MCF 10A (cell line): ENCODE data around the gene SCD5. TPM values are rescaled to one million over a fixed set of nuclear protein-coding genes. Genes with fewer than 3 reads are reported as not detected.

Experiments
- BruUV-seq: library from RNA; stranded (reverse); fragments of 400-500 nt; replicated peaks from 2 replicates; lab custom pipeline; 2021; lab: Mats Ljungman, UMichigan
- CTCF ChIA-PET: fragments of 300-600 bp; sonication (Branson Sonifier 250); formaldehyde crosslinking; extraction: SDS; loops from one replicate; lab custom pipeline; 2021; ENCODE audit warnings: antibody characterized with exemption, inconsistent platforms; lab: Yijun Ruan, JAX
- POLR2A ChIA-PET: fragments of 300-600, 350-650 bp; sonication (Branson Sonifier 250); formaldehyde crosslinking; extraction: SDS; loops from one replicate; lab custom pipeline; 2020; ENCODE audit warnings: antibody characterized with exemption, inconsistent platforms; lab: Yijun Ruan, JAX
- DNase-seq: peaks from one replicate; pipeline ENCODE4 v3.0.0-alpha.2; 2018; ENCODE audit not compliant: unreplicated experiment
- H3K27ac Mint-ChIP-seq: one replicate; pipeline ENCODE4 v1.8.0; 2022; ENCODE audit warnings: mild to moderate bottlenecking, low read depth, mixed read lengths; ENCODE audit not compliant: unreplicated experiment
- H3K27me3 Mint-ChIP-seq: one replicate; pipeline ENCODE4 v1.8.0; 2022; ENCODE audit warnings: mixed read lengths; ENCODE audit not compliant: insufficient read depth, unreplicated experiment
- H3K36me3 Mint-ChIP-seq: one replicate; pipeline ENCODE4 v1.8.0; 2022; ENCODE audit warnings: mild to moderate bottlenecking, moderate library complexity, mixed read lengths; ENCODE audit not compliant: insufficient read depth, unreplicated experiment
- H3K4me1 Mint-ChIP-seq: one replicate; pipeline ENCODE4 v1.8.0; 2022; ENCODE audit warnings: mixed read lengths; ENCODE audit not compliant: insufficient read depth, unreplicated experiment
- H3K4me3 Mint-ChIP-seq: one replicate; pipeline ENCODE4 v1.8.0; 2022; ENCODE audit warnings: mild to moderate bottlenecking, moderate library complexity, mixed read lengths; ENCODE audit not compliant: unreplicated experiment
- H3K9me3 Mint-ChIP-seq: one replicate; pipeline ENCODE4 v1.8.0; 2022; ENCODE audit warnings: mixed read lengths; ENCODE audit not compliant: unreplicated experiment
- intact Hi-C: fragments of 100-400 bp; cut with micrococcal nuclease; formaldehyde crosslinking; loops from 2 replicates; pipeline ENCODE4 v1.14.1; 2022
- total RNA-seq: library from RNA; stranded (reverse); gene quantifications from 2 replicates; pipeline ENCODE4 v1.2.3, GENCODE V29; 2022
- TF ChIP-seq, protein P1 (sequence below): fragments of 200-600 bp; IDR thresholded peaks from one replicate; pipeline ENCODE4 v1.8.0; 2022; ENCODE audit warnings: antibody characterized with exemption, mild to moderate bottlenecking; ENCODE audit not compliant: unreplicated experiment

Gene SCD5
- total RNA-seq, 1 experiment from 2014 or later, result 3.6 TPM

DNA sequence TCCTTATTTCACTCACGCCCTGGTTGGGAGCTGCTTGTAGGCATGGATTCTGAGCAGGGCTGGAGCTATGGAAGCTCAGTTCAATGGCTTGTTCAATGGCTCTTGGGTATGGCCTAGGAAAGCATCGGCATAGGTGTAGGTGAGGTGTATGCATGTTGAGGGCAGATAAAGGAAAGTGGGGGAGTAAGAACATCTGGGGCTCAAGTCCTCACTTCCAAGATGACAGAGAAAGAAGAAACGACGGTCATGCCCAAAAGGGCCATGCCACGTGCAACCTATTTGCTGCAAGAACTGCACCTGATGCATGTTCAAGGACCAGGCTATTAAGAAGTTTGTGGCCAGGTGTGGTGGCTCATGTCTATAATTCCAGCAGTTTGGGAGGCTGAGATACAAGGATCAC lies 23.4 kb downstream of the SCD5 start:
- no peaks in the 10 kb centered on the region for H3K9me3 Mint-ChIP-seq
- ChIA-PET POLR2A (no interaction called here), CTCF (interaction anchor here (1.3 to 2.0 kb wide), 3 partner anchors 25 to 54 kb away, joined by 3 to 7 read pairs (median 6); no protein-coding TSS in a partner anchor)
- no peak overlapping the region for H3K4me3 Mint-ChIP-seq
- H3K4me1 Mint-ChIP-seq, result peaks cover 2% of the 10 kb centered on the region
- TF ChIP-seq, protein P1, sequence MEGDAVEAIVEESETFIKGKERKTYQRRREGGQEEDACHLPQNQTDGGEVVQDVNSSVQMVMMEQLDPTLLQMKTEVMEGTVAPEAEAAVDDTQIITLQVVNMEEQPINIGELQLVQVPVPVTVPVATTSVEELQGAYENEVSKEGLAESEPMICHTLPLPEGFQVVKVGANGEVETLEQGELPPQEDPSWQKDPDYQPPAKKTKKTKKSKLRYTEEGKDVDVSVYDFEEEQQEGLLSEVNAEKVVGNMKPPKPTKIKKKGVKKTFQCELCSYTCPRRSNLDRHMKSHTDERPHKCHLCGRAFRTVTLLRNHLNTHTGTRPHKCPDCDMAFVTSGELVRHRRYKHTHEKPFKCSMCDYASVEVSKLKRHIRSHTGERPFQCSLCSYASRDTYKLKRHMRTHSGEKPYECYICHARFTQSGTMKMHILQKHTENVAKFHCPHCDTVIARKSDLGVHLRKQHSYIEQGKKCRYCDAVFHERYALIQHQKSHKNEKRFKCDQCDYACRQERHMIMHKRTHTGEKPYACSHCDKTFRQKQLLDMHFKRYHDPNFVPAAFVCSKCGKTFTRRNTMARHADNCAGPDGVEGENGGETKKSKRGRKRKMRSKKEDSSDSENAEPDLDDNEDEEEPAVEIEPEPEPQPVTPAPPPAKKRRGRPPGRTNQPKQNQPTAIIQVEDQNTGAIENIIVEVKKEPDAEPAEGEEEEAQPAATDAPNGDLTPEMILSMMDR, result no peak
- no peak overlapping the region for H3K27ac Mint-ChIP-seq
- intact Hi-C loops, result no loop called here
- DNase-seq, result no peak
- no peaks in the 10 kb centered on the region for H3K27me3 Mint-ChIP-seq
- no TSS peak for BruUV-seq
- H3K36me3 Mint-ChIP-seq, result no peaks in the 10 kb centered on the region

DNA sequence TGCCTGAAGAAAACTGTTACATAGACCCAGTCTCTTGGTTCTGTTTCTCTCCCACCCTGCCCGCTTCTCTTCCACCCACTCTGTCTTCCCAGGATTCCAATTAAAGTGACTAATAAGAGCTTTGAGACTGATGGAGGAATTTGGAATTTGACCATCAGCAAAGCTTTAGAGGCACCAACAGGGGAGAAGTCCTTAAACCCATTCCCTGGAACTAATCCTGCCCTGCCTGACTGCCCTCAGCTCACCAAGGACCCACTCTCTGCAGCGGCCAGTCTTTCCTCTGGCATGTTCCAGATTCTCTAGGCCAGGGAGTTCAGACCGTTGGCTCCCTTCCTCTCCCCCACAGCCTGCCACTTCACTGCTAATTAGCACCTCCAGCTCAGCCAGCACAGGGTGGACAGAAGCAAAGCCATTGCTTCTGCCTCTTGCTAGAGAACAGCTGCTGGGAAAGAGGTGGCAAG lies 23.9 kb downstream of the SCD5 start:
- TF ChIP-seq, protein P1, result no peak
- H3K36me3 Mint-ChIP-seq, result no peaks in the 10 kb centered on the region
- H3K4me1 Mint-ChIP-seq, result no peaks in the 10 kb centered on the region
- ChIA-PET CTCF (interaction anchor here (1.9 kb wide), 1 partner anchor 25 kb away, joined by 7 read pairs; no protein-coding TSS in a partner anchor), POLR2A (no interaction called here)
- H3K9me3 Mint-ChIP-seq, result no peaks in the 10 kb centered on the region
- BruUV-seq, result no TSS peak
- no peaks in the 10 kb centered on the region for H3K27me3 Mint-ChIP-seq
- no peak overlapping the region for H3K4me3 Mint-ChIP-seq
- DNase-seq, result no peak
- no peak overlapping the region for H3K27ac Mint-ChIP-seq
- intact Hi-C loops, result no loop called here

DNA sequence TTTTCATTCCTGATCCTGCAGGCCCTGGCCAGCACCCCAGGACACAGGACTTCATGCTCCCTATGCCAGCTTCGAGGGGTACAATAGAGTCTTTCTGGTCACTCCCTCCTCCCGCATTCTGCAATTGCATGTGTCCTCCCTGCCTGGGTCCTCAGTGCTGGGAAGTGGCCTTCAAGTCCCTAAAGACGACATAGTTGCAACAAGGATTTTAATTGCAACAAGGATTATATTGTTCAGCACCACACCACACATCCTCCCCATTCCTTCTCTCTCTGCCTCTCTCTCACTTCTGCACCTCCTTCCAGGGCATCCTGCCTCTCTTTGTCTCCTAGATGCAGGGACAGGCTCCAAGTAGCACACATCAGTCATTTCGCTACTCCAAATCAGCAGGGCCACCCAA lies 25.5 kb downstream of the SCD5 start:
- ChIA-PET CTCF (interaction anchor here (0.8 kb wide), 1 partner anchor 441 kb away, joined by 3 read pairs; no protein-coding TSS in a partner anchor), POLR2A (no interaction called here)
- Mint-ChIP-seq H3K36me3 (no peaks in the 10 kb centered on the region), H3K27me3 (no peaks in the 10 kb centered on the region), H3K4me3 (no peak overlapping the region), H3K9me3 (no peaks in the 10 kb centered on the region), H3K4me1 (no peaks in the 10 kb centered on the region), H3K27ac (no peak overlapping the region)
- no TSS peak for BruUV-seq
- intact Hi-C loops, result no loop called here
- DNase-seq, result no peak
- TF ChIP-seq, protein P1, result no peak

DNA sequence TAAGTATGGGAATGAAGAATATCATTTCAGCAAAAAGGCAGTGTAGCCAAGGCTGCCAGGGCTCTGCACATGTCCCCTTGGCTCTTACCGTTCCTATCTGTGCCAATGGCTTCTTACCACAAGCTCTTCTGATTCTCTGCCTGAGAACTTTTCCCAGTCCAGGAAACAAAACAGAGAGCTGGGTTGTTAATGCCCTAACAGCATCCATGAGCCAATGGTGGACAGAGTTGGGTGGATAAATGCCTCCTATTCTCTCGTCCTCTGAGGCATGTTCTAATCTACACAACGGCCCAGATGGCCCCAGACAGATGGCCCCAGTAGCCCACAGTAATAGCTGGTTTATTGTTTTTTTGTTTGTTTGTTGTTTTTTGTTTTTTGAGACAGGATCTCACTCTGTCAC lies 28.0 kb downstream of the SCD5 start:
- no peak for DNase-seq
- CTCF ChIA-PET, result interaction anchor here (0.6 kb wide), 1 partner anchor 181 kb away, joined by 3 read pairs; no protein-coding TSS in a partner anchor
- intact Hi-C loops, result no loop called here
- Mint-ChIP-seq H3K27me3 (no peaks in the 10 kb centered on the region), H3K9me3 (peaks cover 17% of the 10 kb centered on the region), H3K27ac (no peak overlapping the region), H3K4me3 (no peak overlapping the region), H3K36me3 (peaks cover 7% of the 10 kb centered on the region), H3K4me1 (no peaks in the 10 kb centered on the region)
- no TSS peak for BruUV-seq
- POLR2A ChIA-PET, result no interaction called here
- TF ChIP-seq, protein P1, result no peak
